GF-D8 (cell line): Measurements from ENCODE around the gene PDZD8.
"Not testable (repeated sequence)": the region's sequence is repeated elsewhere in the genome, so short reads cannot be mapped to it uniquely, and the experiment has no call there.

Source experiments
- DNase-seq: peaks from one replicate; lab custom pipeline; 2025; lab: John Stamatoyannopoulos, UW

Gene PDZD8

GRCh38 chr10:117294039-117294645 is 81.1 kb downstream of the PDZD8 start:
- DNase-seq: no peak

- DNase-seq: not testable (repeated sequence)
Observed at GRCh38 chr10:117290872-117291271, 84.4 kb downstream of the PDZD8 start.

GRCh38 chr10:117284716-117285494 is 90.3 kb downstream of the PDZD8 start:
- DNase-seq: no peak

- no peak for DNase-seq
Observed at GRCh38 chr10:117277675-117278074, 97.6 kb downstream of the PDZD8 start.

GRCh38 chr10:117275121-117275520 is 100.1 kb downstream of the PDZD8 start:
- no peak for DNase-seq

GRCh38 chr10:117274509-117274908 is 100.7 kb downstream of the PDZD8 start:
- DNase-seq: no peak

GRCh38 chr10:117273980-117274379 is 101.3 kb downstream of the PDZD8 start:
- no peak for DNase-seq

GRCh38 chr10:117272195-117273076 is 102.8 kb downstream of the PDZD8 start:
- peak; percentile 77 for DNase-seq

- DNase-seq: no peak
Observed at GRCh38 chr10:117271427-117271826, 103.8 kb downstream of the PDZD8 start.

GRCh38 chr10:117268907-117269306 is 106.3 kb downstream of the PDZD8 start:
- DNase-seq: no peak

GRCh38 chr10:117268258-117268657 is 107.0 kb downstream of the PDZD8 start:
- no peak for DNase-seq

GRCh38 chr10:117266812-117267211 is 108.4 kb downstream of the PDZD8 start:
- DNase-seq: no peak

- DNase-seq: no peak
Observed at GRCh38 chr10:117266400-117266799, 108.8 kb downstream of the PDZD8 start.

- no peak for DNase-seq
Observed at GRCh38 chr10:117264782-117265181, 110.5 kb downstream of the PDZD8 start.

GRCh38 chr10:117262903-117263293 is 112.3 kb downstream of the PDZD8 start:
- DNase-seq: no peak

- DNase-seq: no peak
Observed at GRCh38 chr10:117262291-117262902, 112.8 kb downstream of the PDZD8 start.

GRCh38 chr10:117261501-117261900 is 113.7 kb downstream of the PDZD8 start:
- DNase-seq: no peak

- DNase-seq: peak; percentile 25
Observed at GRCh38 chr10:117260084-117260483, 115.2 kb downstream of the PDZD8 start.

GRCh38 chr10:117259279-117259678 is 116.0 kb downstream of the PDZD8 start:
- DNase-seq: peak; percentile 54

GRCh38 chr10:117257721-117258120 is 117.5 kb downstream of the PDZD8 start:
- no peak for DNase-seq

GRCh38 chr10:117256910-117257309 is 118.3 kb downstream of the PDZD8 start:
- DNase-seq: no peak

GRCh38 chr10:117255835-117256460 is 119.3 kb downstream of the PDZD8 start:
- DNase-seq: no peak
